Activated T-cell treated with anti-CD3 and anti-CD28 coated beads for 4 hours (primary cell): ENCODE measurements around the gene SEPTIN12.

Experiments
- DNase-seq: peaks from one replicate; pipeline ENCODE4 v3.0.0-alpha.2; 2020

Gene SEPTIN12

DNA sequence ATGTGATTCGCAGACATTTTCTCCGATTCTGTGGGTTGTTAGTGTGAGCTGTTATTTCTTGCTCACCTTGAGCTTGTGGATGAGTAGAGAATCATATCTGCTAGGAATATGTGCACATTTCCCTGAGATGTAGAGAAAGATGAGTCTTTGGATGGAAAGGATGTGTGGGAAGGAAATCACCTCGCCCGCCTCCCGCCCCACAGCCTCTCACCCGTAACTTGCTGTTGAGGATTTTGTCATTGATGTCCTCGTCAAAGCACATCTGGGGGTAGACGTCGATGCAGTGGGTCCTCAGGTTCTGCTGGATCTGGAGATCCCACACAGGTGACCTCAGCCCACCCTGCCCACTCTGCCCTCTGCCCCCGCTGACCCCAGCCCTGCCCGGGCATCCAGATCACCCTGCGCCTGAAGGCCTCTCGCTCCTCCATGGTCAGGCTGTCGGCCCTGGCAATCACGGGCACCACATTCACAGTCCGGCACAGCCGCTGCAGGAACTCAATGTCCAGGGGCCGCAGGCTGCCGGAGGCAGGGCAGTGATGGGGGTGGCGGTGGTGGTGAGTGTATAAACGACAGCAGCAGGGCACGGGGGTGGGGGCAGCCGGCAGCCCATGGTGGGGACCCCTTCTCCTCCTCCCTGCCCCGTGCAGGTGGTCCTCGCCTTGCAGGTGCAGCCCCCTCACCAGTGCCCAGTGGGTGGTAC lies 4.7 kb downstream of the SEPTIN12 start:
- DNase-seq = no peak

GRCh38 chr16:4780235-4780634 lies 7.9 kb downstream of the SEPTIN12 start:
- DNase-seq = no peak

GRCh38 chr16:4778050-4778392 lies 10.1 kb downstream of the SEPTIN12 start:
- DNase-seq = no peak

DNA sequence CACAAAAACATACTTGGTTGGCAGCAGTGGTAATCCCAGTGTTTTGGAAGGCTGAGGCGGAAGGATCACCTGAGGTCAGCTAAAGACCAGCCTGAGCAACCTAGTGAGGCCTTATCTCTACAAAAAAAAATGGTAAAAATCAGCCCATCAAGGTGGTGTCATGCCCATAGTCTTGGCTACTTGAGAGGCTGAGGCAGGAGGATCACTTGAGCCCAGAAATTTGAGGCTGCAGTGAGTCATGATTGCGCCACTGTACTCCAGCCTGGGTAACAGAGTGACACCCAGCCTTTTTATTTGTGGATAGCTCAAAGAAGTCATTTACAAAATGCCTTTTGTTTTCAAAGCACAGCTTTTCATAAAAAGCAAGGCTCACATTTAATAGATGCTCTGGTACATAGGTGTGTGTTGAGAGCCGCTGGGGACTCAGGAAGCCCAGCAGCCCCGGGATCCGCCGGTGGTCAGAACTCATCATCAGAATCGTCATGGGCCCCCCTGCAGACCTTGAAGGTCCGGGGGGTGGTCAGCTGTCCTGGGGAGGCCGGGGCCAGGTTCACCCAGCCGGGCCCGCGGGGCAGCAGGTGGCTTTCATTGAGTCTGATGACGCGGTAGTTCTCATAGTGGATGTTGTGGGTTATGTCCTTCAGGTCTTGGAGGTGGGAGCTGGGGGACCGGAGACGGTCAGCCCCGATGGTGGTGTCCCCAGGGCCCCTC lies 10.7 kb downstream of the SEPTIN12 start:
- no peak for DNase-seq

- no peak for DNase-seq
Measured at GRCh38 chr16:4776141-4776705, 11.9 kb downstream of the SEPTIN12 start.

- no peak for DNase-seq
Measured at GRCh38 chr16:4775005-4775404, 13.1 kb downstream of the SEPTIN12 start.

GRCh38 chr16:4772351-4772750 lies 15.8 kb downstream of the SEPTIN12 start:
- no peak for DNase-seq

DNA sequence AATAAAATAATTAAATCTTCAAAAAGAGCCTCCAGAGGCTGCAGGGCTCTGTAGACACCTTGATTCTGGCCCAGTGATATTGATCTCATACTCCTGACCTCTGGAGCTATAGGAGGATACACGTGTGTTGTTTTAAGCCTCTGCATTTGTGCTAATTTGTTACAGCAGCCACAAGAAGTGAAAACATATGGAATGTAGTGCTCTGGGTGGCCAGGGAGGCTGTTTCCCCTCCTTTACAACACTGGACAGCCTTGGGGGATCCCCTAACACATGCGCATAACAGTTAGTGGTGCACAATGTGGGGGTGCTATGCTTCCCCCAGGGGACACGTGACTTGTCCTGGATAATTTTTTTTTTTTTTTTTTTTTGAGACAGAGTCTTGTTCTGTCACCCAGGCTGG lies 16.5 kb downstream of the SEPTIN12 start:
- DNase-seq = no peak

GRCh38 chr16:4769306-4769638 lies 18.9 kb downstream of the SEPTIN12 start:
- DNase-seq = no peak

- DNase-seq = peak; percentile 70
Measured at GRCh38 chr16:4768549-4769305, 19.4 kb downstream of the SEPTIN12 start.

DNA sequence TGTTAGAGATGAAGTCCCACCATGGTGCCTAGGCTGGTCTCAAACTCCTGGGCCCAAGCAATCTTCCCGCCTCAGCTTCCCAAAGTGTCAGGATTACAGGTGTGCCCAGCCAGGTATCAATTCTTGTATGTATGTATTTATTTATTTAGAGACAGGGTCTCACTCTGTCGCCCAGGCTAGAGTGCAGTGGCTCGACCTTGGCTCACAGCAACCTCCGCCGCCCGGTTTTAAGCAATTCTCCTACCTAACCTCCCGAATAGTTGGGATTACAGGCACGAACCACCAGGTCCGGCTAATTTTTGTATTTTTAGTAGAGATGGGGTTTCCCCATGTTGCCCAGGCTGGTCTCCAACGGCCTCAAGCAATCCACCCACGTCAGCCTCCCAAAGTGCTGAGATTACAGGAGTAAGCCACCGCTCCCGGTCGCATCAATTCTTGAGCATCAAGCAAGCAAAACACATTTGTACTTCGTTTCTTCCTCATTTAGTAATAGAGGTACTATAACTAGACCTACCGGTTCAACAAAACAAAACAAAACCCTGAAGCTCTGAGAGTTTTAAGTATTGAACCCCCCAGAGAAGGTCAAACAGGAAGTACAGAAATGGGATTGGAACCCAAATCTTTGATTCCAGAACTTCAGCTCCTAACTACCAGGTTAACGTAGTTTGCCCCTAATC lies 20.1 kb downstream of the SEPTIN12 start:
- no peak for DNase-seq

GRCh38 chr16:4766875-4767628 lies 21.1 kb downstream of the SEPTIN12 start, which contains the start of gene ZNF500:
TSS of gene ZNF500 (minus strand) at chr16:4767162. CDS start at chr16:4765978, 1,184 bp downstream.
- peak; percentile 98 for DNase-seq

DNA sequence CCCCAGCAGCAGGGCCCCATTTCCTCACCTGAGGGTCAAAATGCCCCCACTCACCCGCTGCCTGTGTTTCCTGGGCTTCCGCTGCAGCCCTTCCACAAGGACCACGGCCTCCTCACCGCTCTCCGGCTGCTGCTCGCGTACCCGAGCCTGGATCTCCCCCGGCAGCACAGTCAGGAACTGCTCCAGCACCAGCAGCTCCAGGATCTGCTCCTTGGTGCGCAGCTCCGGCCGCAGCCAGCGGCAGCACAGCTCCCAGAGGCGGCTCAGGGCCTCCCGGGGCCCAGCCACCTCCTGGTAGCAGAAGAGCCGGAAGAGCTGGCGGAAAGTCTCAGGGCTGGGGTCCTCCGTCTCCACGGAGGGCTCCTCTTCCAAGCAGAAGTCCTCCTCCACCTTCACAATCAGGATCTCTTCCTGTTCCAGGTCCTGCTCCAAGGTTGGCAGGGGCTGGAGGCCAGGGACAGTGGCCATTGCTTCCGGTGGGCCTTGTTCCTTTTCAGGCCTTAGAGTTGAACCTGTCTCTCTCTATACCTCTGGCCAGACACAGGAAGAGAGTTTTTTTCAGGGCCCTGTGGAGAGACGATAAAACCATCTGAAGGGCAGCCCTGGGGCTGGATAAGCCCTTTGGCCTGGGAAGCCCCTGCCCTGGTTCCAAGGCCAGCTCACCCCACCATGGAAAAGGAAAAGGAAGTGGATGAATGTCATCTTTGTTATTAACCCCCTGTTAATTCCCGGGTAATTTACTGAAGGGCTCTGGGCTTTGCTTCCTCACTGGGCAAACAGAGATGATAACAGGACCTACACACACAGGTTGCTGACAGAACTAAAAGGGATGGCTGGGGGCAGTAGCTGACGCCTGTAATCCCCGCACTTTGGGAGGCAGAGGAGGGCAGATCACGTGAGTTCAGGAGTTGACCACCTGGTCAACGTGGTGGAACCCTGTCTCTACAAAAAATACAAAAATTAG lies 22.4 kb downstream of the SEPTIN12 start:
- DNase-seq = no peak

DNA sequence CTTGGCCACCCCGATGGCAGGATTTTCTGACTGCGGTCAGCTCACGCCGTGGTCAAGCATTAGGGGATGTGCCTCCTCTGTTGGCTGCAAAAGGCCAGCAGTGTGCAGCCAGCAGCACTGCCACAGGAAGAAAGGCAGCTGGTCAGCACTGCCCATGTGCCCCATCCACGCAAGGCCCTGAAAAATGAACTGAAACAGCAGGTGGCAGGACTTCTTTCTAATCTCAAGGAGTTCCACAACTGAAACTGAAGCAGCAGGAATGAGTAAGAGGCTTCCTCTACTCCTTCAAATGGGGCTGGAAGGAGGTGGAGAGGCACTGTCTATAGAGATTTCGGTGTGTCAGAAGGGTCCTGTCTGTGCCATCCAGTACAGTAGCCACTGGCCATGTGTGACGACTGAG lies 24.4 kb downstream of the SEPTIN12 start:
- no peak for DNase-seq

- DNase-seq = no peak
Measured at GRCh38 chr16:4762205-4762604, 25.9 kb downstream of the SEPTIN12 start.

DNA sequence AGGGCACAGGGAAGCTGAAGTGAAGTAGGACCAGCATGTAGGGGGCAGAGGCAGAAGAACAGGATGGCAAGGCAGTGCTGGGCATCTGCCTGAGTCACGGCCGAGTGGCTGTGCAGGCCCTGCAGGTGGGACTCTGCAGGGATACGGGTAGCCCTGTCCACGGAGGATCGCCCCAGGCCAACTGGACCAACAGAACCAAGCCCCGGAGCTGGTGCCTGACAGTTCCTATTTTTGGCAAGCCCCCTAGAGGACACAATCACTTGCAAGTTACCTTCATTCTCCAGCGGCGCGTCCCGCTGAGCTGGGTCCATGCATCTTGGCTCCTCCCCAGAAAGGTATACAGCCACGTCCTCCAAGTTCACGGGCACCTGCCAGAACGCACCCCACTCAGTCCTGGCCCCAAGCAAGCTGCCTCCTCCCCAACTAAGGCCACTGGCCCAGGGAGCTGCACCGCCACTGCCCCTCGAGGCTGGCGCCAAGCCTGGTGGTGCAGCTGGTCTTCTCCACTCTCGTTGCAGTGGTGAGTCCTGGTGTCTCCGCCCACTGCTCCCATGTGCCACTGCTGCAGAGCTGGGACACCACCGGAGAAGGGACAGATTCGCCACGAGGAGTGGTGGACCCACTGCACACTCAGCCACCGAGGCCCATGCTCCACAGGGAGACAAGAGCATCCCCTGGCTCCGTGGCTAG lies 27.8 kb downstream of the SEPTIN12 start:
- DNase-seq = no peak

GRCh38 chr16:4755687-4756086 lies 32.5 kb downstream of the SEPTIN12 start:
- no peak for DNase-seq

- no peak for DNase-seq
Measured at GRCh38 chr16:4754865-4755264, 33.3 kb downstream of the SEPTIN12 start.

DNA sequence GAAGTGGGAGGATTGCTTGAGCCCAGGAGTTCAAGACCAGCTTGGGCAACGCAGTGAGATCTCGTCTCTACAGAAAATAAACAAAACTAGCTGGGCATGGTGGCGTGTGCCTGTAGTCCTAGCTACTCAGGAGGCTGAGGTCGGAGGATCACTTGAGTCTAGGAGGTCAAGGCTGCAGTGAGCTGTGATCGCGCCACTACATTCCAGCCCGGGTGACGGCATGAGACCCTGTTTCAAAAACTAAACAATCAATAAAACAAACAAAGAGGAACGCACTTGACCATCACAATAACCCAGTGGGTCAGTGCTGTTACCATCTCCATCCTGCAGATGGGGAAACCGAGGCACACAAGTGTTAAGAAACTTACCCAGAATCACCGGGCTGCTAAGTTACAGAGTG lies 34.9 kb downstream of the SEPTIN12 start:
- no peak for DNase-seq

DNA sequence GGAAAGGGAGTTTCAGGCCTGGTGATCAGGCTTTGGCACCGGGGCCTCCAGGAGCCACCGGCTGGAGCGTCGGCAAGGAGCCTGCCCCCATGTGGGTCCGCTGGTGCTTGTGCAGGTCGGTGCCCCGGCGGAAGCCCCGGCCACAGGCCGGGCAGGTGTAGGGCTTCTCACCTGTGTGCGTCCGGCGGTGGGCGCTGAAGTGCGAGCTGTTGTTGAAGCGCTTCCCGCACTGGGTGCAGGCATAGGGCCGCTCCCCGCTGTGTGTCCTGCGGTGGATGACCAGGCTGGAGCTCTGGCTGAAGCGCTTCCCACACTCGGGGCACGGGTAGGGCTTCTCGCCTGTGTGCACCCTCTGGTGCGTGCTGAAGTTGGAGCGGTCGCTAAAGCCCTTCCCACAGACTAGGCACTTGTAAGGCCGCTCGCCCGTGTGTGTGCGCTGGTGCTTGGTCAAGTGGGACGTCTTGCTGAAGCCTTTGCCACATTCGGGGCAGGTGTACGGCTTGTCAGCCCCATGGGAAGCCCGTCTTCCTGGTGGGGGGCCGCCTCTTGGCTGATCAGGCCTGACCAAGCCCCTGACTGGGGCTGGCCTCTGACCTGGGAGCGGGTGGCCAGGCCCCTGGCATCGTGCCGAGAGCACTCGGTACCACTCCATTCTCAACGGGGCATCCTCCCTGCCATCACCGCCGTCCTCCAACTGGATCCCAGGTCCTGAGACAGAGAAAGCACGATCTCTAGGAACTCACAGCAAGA lies 35.6 kb downstream of the SEPTIN12 start:
- DNase-seq = no peak
